Fibroblast of lung (primary cell): ENCODE measurements around the gene SUPT4H1. TPM values are rescaled to one million over a fixed set of nuclear protein-coding genes. Genes with fewer than 3 reads are reported as not detected.

Source experiments
- DNase-seq, 2 donors: peaks; one replicate each; pipeline versions ENCODE4 v3.0.0 to v3.0.0-alpha.2; 2010; ENCODE audit warnings: low read depth in 2 of 2
- H2AFZ ChIP-seq: 2 replicates; pipeline ENCODE4 v1.5.1; 2012; ENCODE audit warnings: low read length, control low read depth, inconsistent platforms
- H3K27ac ChIP-seq: 2 replicates; pipeline ENCODE4 v1.5.1; 2011; ENCODE audit warnings: low read length, control low read depth; ENCODE audit not compliant: insufficient read depth
- H3K27me3 ChIP-seq: 2 replicates; pipeline ENCODE4 v1.5.1; 2011; ENCODE audit warnings: mild to moderate bottlenecking, low read length; ENCODE audit not compliant: control insufficient read depth, insufficient read depth
- H3K36me3 ChIP-seq: 2 replicates; pipeline ENCODE4 v1.5.1; 2011; ENCODE audit warnings: low read length; ENCODE audit not compliant: control insufficient read depth, insufficient read depth
- H3K4me1 ChIP-seq: 2 replicates; pipeline ENCODE4 v1.5.1; 2011; ENCODE audit warnings: low read length; ENCODE audit not compliant: control insufficient read depth, insufficient read depth; ENCODE audit errors: extremely low read depth
- H3K4me2 ChIP-seq: 2 replicates; pipeline ENCODE4 v1.5.1; 2011; ENCODE audit warnings: low read length, control low read depth; ENCODE audit not compliant: insufficient read depth; ENCODE audit errors: extremely low read depth
- H3K4me3 ChIP-seq, 4 experiments: fragments of 200-600 bp in 1 of 4; sonication (generic) in 1 of 4; replicated peaks in 1 of 4; 2 replicates each; pipeline ENCODE4 v1.5.1; 2011 to 2016; ENCODE audit warnings: low read length in 4 of 4, low read depth in 3 of 4, mild to moderate bottlenecking in 3 of 4, control low read depth in 2 of 4, inconsistent platforms in 1 of 4, mixed read lengths in 1 of 4; ENCODE audit not compliant: insufficient read depth in 1 of 4; ENCODE audit errors: control extremely low read depth in 1 of 4
- H3K79me2 ChIP-seq: 2 replicates; pipeline ENCODE4 v1.5.1; 2012; ENCODE audit warnings: mild to moderate bottlenecking, low read length, inconsistent platforms; ENCODE audit not compliant: control insufficient read depth, insufficient read depth
- H3K9ac ChIP-seq: 2 replicates; pipeline ENCODE4 v1.5.1; 2011; ENCODE audit warnings: mild to moderate bottlenecking, low read length, control low read depth; ENCODE audit not compliant: insufficient read depth
- H3K9me3 ChIP-seq: 2 replicates; pipeline ENCODE4 v1.5.1; 2012; ENCODE audit warnings: low read depth, low read length; ENCODE audit not compliant: control insufficient read depth, insufficient read depth
- H4K20me1 ChIP-seq: 2 replicates; pipeline ENCODE4 v1.5.1; 2011; ENCODE audit warnings: low read length; ENCODE audit not compliant: control insufficient read depth, insufficient read depth; ENCODE audit errors: extremely low read depth
- CTCF ChIP-seq, 2 donors: IDR thresholded peaks in 1 of 2; conservative IDR thresholded peaks in 1 of 2; 1 replicate in 1 of 2; 2 replicates in 1 of 2; pipeline ENCODE4 v1.5.1; 2011 to 2012; ENCODE audit warnings: low read length in 2 of 2, control low read depth in 1 of 2, inconsistent platforms in 1 of 2, low read depth in 1 of 2, mild to moderate bottlenecking in 1 of 2
- EZH2 ChIP-seq: IDR thresholded peaks from 2 replicates; pipeline ENCODE4 v1.5.1; 2012; ENCODE audit warnings: low read length, control low read depth, mild to moderate bottlenecking; ENCODE audit errors: missing control alignments
- polyA plus RNA-seq, 2 donors: library from polyadenylated mRNA; depleted of rRNA in 1 of 2; stranded (reverse) in 1 of 2; unstranded in 1 of 2; fragments of >200 nt; gene quantifications; 2 replicates each; pipeline ENCODE4 v1.2.1, GENCODE V29; 2011 to 2012; ENCODE audit warnings: missing spikeins in 1 of 2
- total RNA-seq: library from RNA; depleted of rRNA; stranded (reverse); fragments of >200 nt; gene quantifications from 2 replicates; pipeline ENCODE4 v1.2.1, GENCODE V29; 2014

SUPT4H1 gene
- total and polyA plus RNA-seq, 2 donors (not counting 1 experiment from before 2014, with no cell fraction given) = 41.9 to 207 TPM

GRCh38 chr17:58327363-58328194 is 24.4 kb downstream of the SUPT4H1 start:
- Histone ChIP-seq H2AFZ (no peak overlapping the region), H3K9me3 (no peaks in the 10 kb centered on the region), H3K9ac (no peak overlapping the region), H3K36me3 (no peaks in the 10 kb centered on the region), H3K27ac (no peak overlapping the region), H4K20me1 (no peaks in the 10 kb centered on the region), H3K4me2 (no peak overlapping the region), H3K27me3 (peaks cover 18% of the 10 kb centered on the region), H3K4me3 (no peak overlapping the region), H3K4me1 (no peaks in the 10 kb centered on the region), H3K79me2 (no peaks in the 10 kb centered on the region)
- peak in 1 of 2 donors; percentile 18 for DNase-seq
- no peak for TF ChIP-seq EZH2
- TF ChIP-seq CTCF (conservative IDR thresholded peaks at IDR 0.05 in 1 of 2, IDR thresholded peaks at IDR 0.05 in 1 of 2; ENCODE audit: low read depth in 1 of 2, low read length in 2 of 2) = no peak

GRCh38 chr17:58326609-58327362 is 25.2 kb downstream of the SUPT4H1 start:
- Histone ChIP-seq H3K4me2 (no peak overlapping the region), H3K9me3 (no peaks in the 10 kb centered on the region), H3K79me2 (no peaks in the 10 kb centered on the region), H4K20me1 (no peaks in the 10 kb centered on the region), H3K4me1 (no peaks in the 10 kb centered on the region), H2AFZ (no peak overlapping the region), H3K27me3 (peaks cover 18% of the 10 kb centered on the region), H3K4me3 (no peak overlapping the region), H3K9ac (no peak overlapping the region), H3K36me3 (no peaks in the 10 kb centered on the region), H3K27ac (no peak overlapping the region)
- TF ChIP-seq CTCF (conservative IDR thresholded peaks at IDR 0.05 in 1 of 2, IDR thresholded peaks at IDR 0.05 in 1 of 2; ENCODE audit: low read depth in 1 of 2, low read length in 2 of 2) (no peak), EZH2 (no peak)
- DNase-seq = no peak

GRCh38 chr17:58325976-58326468 is 26.0 kb downstream of the SUPT4H1 start:
- no peak overlapping the region for H2AFZ ChIP-seq
- no peak overlapping the region for H3K27ac ChIP-seq
- no peak overlapping the region for H3K4me2 ChIP-seq
- TF ChIP-seq EZH2 (no peak), CTCF (conservative IDR thresholded peaks at IDR 0.05 in 1 of 2, IDR thresholded peaks at IDR 0.05 in 1 of 2; ENCODE audit: low read depth in 1 of 2, low read length in 2 of 2) (no peak)
- peaks cover 18% of the 10 kb centered on the region for H3K27me3 ChIP-seq
- H3K79me2 ChIP-seq = no peaks in the 10 kb centered on the region
- no peaks in the 10 kb centered on the region for H3K4me1 ChIP-seq
- H3K9me3 ChIP-seq = no peaks in the 10 kb centered on the region
- no peaks in the 10 kb centered on the region for H4K20me1 ChIP-seq
- no peaks in the 10 kb centered on the region for H3K36me3 ChIP-seq
- no peak for DNase-seq
- H3K4me3 ChIP-seq = no peak overlapping the region
- H3K9ac ChIP-seq = no peak overlapping the region
